ENCODE measurements around the gene NAGPA.
"Not testable (repeated sequence)": the region's sequence is repeated elsewhere in the genome, so short reads cannot be mapped to it uniquely, and the experiment has no call there.

The NAGPA gene

GRCh38 chr16:5075637-5076036 is 41.9 kb upstream of the NAGPA start:
- no peak overlapping the region for H3K4me2 ChIP-seq (ENCODE audit: low read length)
- peak; percentile 76 for DNase-seq
- H2AK5ac ChIP-seq (ENCODE audit: low read length) = no peak overlapping the region
- H3K9ac ChIP-seq (ENCODE audit: low read length) = no peak overlapping the region
- H3K79me2 ChIP-seq (ENCODE audit: control insufficient read depth, insufficient read depth, low read length) = peaks cover 8% of the 10 kb centered on the region
- H3K36me3 ChIP-seq (ENCODE audit: control insufficient read depth, insufficient read depth, low read length) = peaks cover 5% of the 10 kb centered on the region
- WGBS (ENCODE audit: extremely low coverage, insufficient coverage, low lambda C conversion rate) = no CpG with 5 or more reads among the region's 5 CpGs
- H3K27me3 ChIP-seq (ENCODE audit: insufficient read depth, low read length, poor library complexity) = no peaks in the 10 kb centered on the region
- H3K4me1 ChIP-seq (ENCODE audit: control insufficient read depth, low read depth, low read length) = no peaks in the 10 kb centered on the region
- no peak overlapping the region for H2BK5ac ChIP-seq (ENCODE audit: low read length)
- H2BK120ac ChIP-seq (ENCODE audit: low read depth, low read length) = no peak overlapping the region
- H3K4ac ChIP-seq (ENCODE audit: low read depth, low read length) = no peak overlapping the region
- H4K5ac ChIP-seq (ENCODE audit: low read length) = no peak overlapping the region
- no peak overlapping the region for H3K18ac ChIP-seq (ENCODE audit: low read length)
- no peak overlapping the region for H4K8ac ChIP-seq (ENCODE audit: low read depth, low read length)
- no peak overlapping the region for H2BK15ac ChIP-seq (replicated peaks; ENCODE audit: low read depth)
- no peak overlapping the region for H3K23ac ChIP-seq (ENCODE audit: low read length)
- H3K27ac ChIP-seq (ENCODE audit: low read depth, low read length) = no peak overlapping the region
- H3K56ac ChIP-seq (ENCODE audit: low read length) = no peak overlapping the region
- no peak overlapping the region for H3K4me3 ChIP-seq (ENCODE audit: low read length)
- peaks cover 4% of the 10 kb centered on the region for H3K79me1 ChIP-seq (ENCODE audit: low read length)

GRCh38 chr16:5073771-5074170 is 40.0 kb upstream of the NAGPA start:
- not testable (repeated sequence) for H3K27ac ChIP-seq (ENCODE audit: low read depth, low read length); H3K56ac ChIP-seq (ENCODE audit: low read length); H2AK5ac ChIP-seq (ENCODE audit: low read length); H3K9ac ChIP-seq (ENCODE audit: low read length); H2BK5ac ChIP-seq (ENCODE audit: low read length); H3K4ac ChIP-seq (ENCODE audit: low read depth, low read length); DNase-seq; H3K4me1 ChIP-seq (ENCODE audit: control insufficient read depth, low read depth, low read length); H3K4me3 ChIP-seq (ENCODE audit: low read length); H3K36me3 ChIP-seq (ENCODE audit: control insufficient read depth, insufficient read depth, low read length); H4K5ac ChIP-seq (ENCODE audit: low read length); H3K27me3 ChIP-seq (ENCODE audit: insufficient read depth, low read length, poor library complexity); H3K79me1 ChIP-seq (ENCODE audit: low read length); H3K18ac ChIP-seq (ENCODE audit: low read length); H3K23ac ChIP-seq (ENCODE audit: low read length); H2BK120ac ChIP-seq (ENCODE audit: low read depth, low read length); H4K8ac ChIP-seq (ENCODE audit: low read depth, low read length); H3K4me2 ChIP-seq (ENCODE audit: low read length); H3K79me2 ChIP-seq (ENCODE audit: control insufficient read depth, insufficient read depth, low read length); H2BK15ac ChIP-seq (replicated peaks; ENCODE audit: low read depth)
- no CpG with 5 or more reads among the region's 15 CpGs for WGBS (ENCODE audit: extremely low coverage, insufficient coverage, low lambda C conversion rate)

GRCh38 chr16:5073279-5073629 is 39.5 kb upstream of the NAGPA start:
- no peak overlapping the region for H3K27ac ChIP-seq (ENCODE audit: low read depth, low read length)
- peaks cover 5% of the 10 kb centered on the region for H3K36me3 ChIP-seq (ENCODE audit: control insufficient read depth, insufficient read depth, low read length)
- H3K4ac ChIP-seq (ENCODE audit: low read depth, low read length) = no peak overlapping the region
- H4K5ac ChIP-seq (ENCODE audit: low read length) = no peak overlapping the region
- H3K56ac ChIP-seq (ENCODE audit: low read length) = no peak overlapping the region
- H3K79me1 ChIP-seq (ENCODE audit: low read length) = peaks cover 4% of the 10 kb centered on the region
- WGBS (ENCODE audit: extremely low coverage, insufficient coverage, low lambda C conversion rate) = no CpG with 5 or more reads among the region's 2 CpGs
- no peak overlapping the region for H3K4me2 ChIP-seq (ENCODE audit: low read length)
- no peak overlapping the region for H2BK120ac ChIP-seq (ENCODE audit: low read depth, low read length)
- no peak overlapping the region for H3K18ac ChIP-seq (ENCODE audit: low read length)
- no peak overlapping the region for H2BK15ac ChIP-seq (replicated peaks; ENCODE audit: low read depth)
- DNase-seq = no peak
- no peaks in the 10 kb centered on the region for H3K4me1 ChIP-seq (ENCODE audit: control insufficient read depth, low read depth, low read length)
- no peak overlapping the region for H4K8ac ChIP-seq (ENCODE audit: low read depth, low read length)
- no peaks in the 10 kb centered on the region for H3K27me3 ChIP-seq (ENCODE audit: insufficient read depth, low read length, poor library complexity)
- no peak overlapping the region for H3K9ac ChIP-seq (ENCODE audit: low read length)
- peaks cover 8% of the 10 kb centered on the region for H3K79me2 ChIP-seq (ENCODE audit: control insufficient read depth, insufficient read depth, low read length)
- no peak overlapping the region for H3K23ac ChIP-seq (ENCODE audit: low read length)
- no peak overlapping the region for H3K4me3 ChIP-seq (ENCODE audit: low read length)
- no peak overlapping the region for H2BK5ac ChIP-seq (ENCODE audit: low read length)
- no peak overlapping the region for H2AK5ac ChIP-seq (ENCODE audit: low read length)

GRCh38 chr16:5072334-5073278 is 38.9 kb upstream of the NAGPA start:
- WGBS (ENCODE audit: extremely low coverage, insufficient coverage, low lambda C conversion rate) = no CpG with 5 or more reads among the region's 12 CpGs
- Histone ChIP-seq H3K56ac (ENCODE audit: low read length) (peak overlapping the region; percentile 94), H3K4me2 (ENCODE audit: low read length) (peak overlapping the region; percentile 96), H3K4ac (ENCODE audit: low read depth, low read length) (no peak overlapping the region), H3K27me3 (ENCODE audit: insufficient read depth, low read length, poor library complexity) (no peaks in the 10 kb centered on the region), H2BK120ac (ENCODE audit: low read depth, low read length) (no peak overlapping the region), H3K23ac (ENCODE audit: low read length) (no peak overlapping the region), H3K9ac (ENCODE audit: low read length) (peak overlapping the region; percentile 87), H3K18ac (ENCODE audit: low read length) (no peak overlapping the region), H4K8ac (ENCODE audit: low read depth, low read length) (no peak overlapping the region), H3K36me3 (ENCODE audit: control insufficient read depth, insufficient read depth, low read length) (peaks cover 5% of the 10 kb centered on the region), H3K79me1 (ENCODE audit: low read length) (peaks cover 4% of the 10 kb centered on the region), H2BK15ac (replicated peaks; ENCODE audit: low read depth) (no peak overlapping the region), H2BK5ac (ENCODE audit: low read length) (no peak overlapping the region), H3K4me1 (ENCODE audit: control insufficient read depth, low read depth, low read length) (no peaks in the 10 kb centered on the region), H3K4me3 (ENCODE audit: low read length) (peak overlapping the region; percentile 84), H4K5ac (ENCODE audit: low read length) (peak overlapping the region; percentile 84), H3K27ac (ENCODE audit: low read depth, low read length) (no peak overlapping the region), H3K79me2 (ENCODE audit: control insufficient read depth, insufficient read depth, low read length) (peaks cover 8% of the 10 kb centered on the region), H2AK5ac (ENCODE audit: low read length) (peak overlapping the region; percentile 57)
- DNase-seq = no peak

GRCh38 chr16:5071681-5072333 is 38.1 kb upstream of the NAGPA start, which contains the start of gene ALG1:
TSS of gene ALG1 (plus strand) at chr16:5071843. CDS start at chr16:5071850, 7 bp downstream.
- no peak within 1 kb of the TSS for H3K27ac ChIP-seq (ENCODE audit: low read depth, low read length)

More at GRCh38 chr16:5071681-5072333, 38.1 kb upstream of the NAGPA start, which contains the start of gene ALG1:
- Histone ChIP-seq H3K23ac (ENCODE audit: low read length) (no peak within 1 kb of the TSS), H4K5ac (ENCODE audit: low read length) (peak within 1 kb of the TSS; percentile 84), H3K4me3 (ENCODE audit: low read length) (peak within 1 kb of the TSS; percentile 84), H3K79me1 (ENCODE audit: low read length) (peaks cover 4% of the 10 kb centered on the region), H2BK15ac (replicated peaks; ENCODE audit: low read depth) (no peak within 1 kb of the TSS), H3K4me2 (ENCODE audit: low read length) (peak within 1 kb of the TSS; percentile 96), H3K18ac (ENCODE audit: low read length) (no peak within 1 kb of the TSS), H3K4ac (ENCODE audit: low read depth, low read length) (peak within 1 kb of the TSS; percentile 21), H2AK5ac (ENCODE audit: low read length) (peak within 1 kb of the TSS; percentile 57), H3K79me2 (ENCODE audit: control insufficient read depth, insufficient read depth, low read length) (peaks cover 8% of the 10 kb centered on the region), H2BK5ac (ENCODE audit: low read length) (no peak within 1 kb of the TSS), H3K56ac (ENCODE audit: low read length) (peak within 1 kb of the TSS; percentile 94), H2BK120ac (ENCODE audit: low read depth, low read length) (no peak within 1 kb of the TSS), H3K27me3 (ENCODE audit: insufficient read depth, low read length, poor library complexity) (no peaks in the 10 kb centered on the region), H4K8ac (ENCODE audit: low read depth, low read length) (no peak within 1 kb of the TSS), H3K36me3 (ENCODE audit: control insufficient read depth, insufficient read depth, low read length) (peaks cover 3% of the 10 kb centered on the region), H3K4me1 (ENCODE audit: control insufficient read depth, low read depth, low read length) (no peaks in the 10 kb centered on the region), H3K9ac (ENCODE audit: low read length) (peak within 1 kb of the TSS; percentile 87)
- DNase-seq = peak; percentile 91
- no CpG with 5 or more reads among the region's 53 CpGs for WGBS (ENCODE audit: extremely low coverage, insufficient coverage, low lambda C conversion rate)
